ENCODE results near the gene COPB1. TPM values are rescaled to one million over a fixed set of nuclear protein-coding genes. Genes with fewer than 3 reads are reported as not detected.

Gene COPB1
- total and polyA plus RNA-seq, 9 of the 15 experiments (the other 6 are each of a cell fraction or from before 2014, with no cell fraction given): 64.7 to 188 (median 91.6) TPM

- no peak overlapping the region for H2AFZ ChIP-seq (ENCODE audit: low read depth, low read length)
- no peaks in the 10 kb centered on the region for H3K9me1 ChIP-seq (ENCODE audit: control insufficient read depth, insufficient read depth, low read length)
- BruUV-seq (replicated peaks): TSS peak; percentile 22
- CTCF ChIA-PET (ENCODE audit: low intra/inter-chr PET ratio): interaction anchor here (0.6 to 2.1 kb wide), 6 partner anchors 10 to 747 kb away, joined by 3 to 15 read pairs (median 4); no protein-coding TSS in a partner anchor
- intact Hi-C loops (cut with micrococcal nuclease) (loop anchor here (2.0 kb wide), 1 partner anchor 154 kb away; no protein-coding TSS in a partner anchor), in situ Hi-C loops (cut with MboI) (loop anchor here (10.0 kb wide), 1 partner anchor 150 kb away; no protein-coding TSS in a partner anchor)
- H3K27ac ChIP-seq (ENCODE audit: extremely low read depth, low read depth, low read length): no peak overlapping the region
- no peaks in the 10 kb centered on the region for H3K27me3 ChIP-seq (ENCODE audit: control insufficient read depth in 2 of 2, insufficient read depth in 2 of 2, low read length in 2 of 2)
- WGBS (ENCODE audit: insufficient coverage, low coverage, missing lambda C conversion rate): 30% methylated on average over 7 of the region's 7 CpGs
- no peak overlapping the region for H3K4me3 ChIP-seq
- POLR2A ChIA-PET: interaction anchor here (0.6 to 3.5 kb wide), 6 partner anchors 11 to 154 kb away, joined by 3 to 13 read pairs (median 4); no protein-coding TSS in a partner anchor
- peak; percentile 10 to 17 (median 16) for DNase-seq (ENCODE audit: extremely low read depth in 1 of 4, low spot score in 3 of 4)
- H3K36me3 ChIP-seq (ENCODE audit: control insufficient read depth, insufficient read depth, low read length): peaks cover 37% of the 10 kb centered on the region
- no peak overlapping the region for H3K4me2 ChIP-seq (ENCODE audit: insufficient read depth, low read length)
- no peaks in the 10 kb centered on the region for H4K20me1 ChIP-seq (replicated peaks; ENCODE audit: control insufficient read depth, insufficient read depth, low read length)
- H3K9ac ChIP-seq (ENCODE audit: insufficient read depth in 1 of 2, low read depth in 2 of 2, low read length in 2 of 2): no peak overlapping the region
- H3K79me2 ChIP-seq (ENCODE audit: control insufficient read depth, insufficient read depth, low read length): no peaks in the 10 kb centered on the region
- ATAC-seq: peak; percentile 68
- no peaks in the 10 kb centered on the region for H3K9me3 ChIP-seq (replicated peaks; ENCODE audit: control insufficient read depth, insufficient read depth, low read depth, low read length)
- H3K4me1 ChIP-seq (replicated peaks in 1 of 2; ENCODE audit: control insufficient read depth in 2 of 2, insufficient read depth in 2 of 2, low read length in 2 of 2): no peaks in the 10 kb centered on the region
- no peak for FAIRE-seq
- TF ChIP-seq CBX3 (IDR thresholded peaks at IDR 0.05; ENCODE audit: borderline replicate concordance in 1 of 2, low read length in 2 of 2) (no peak), CTCF (IDR thresholded peaks at IDR 0.05 in 2 of 3, conservative IDR thresholded peaks at IDR 0.05 in 1 of 3; ENCODE audit: insufficient read depth in 2 of 3, low read depth in 1 of 3, low read length in 3 of 3) (peak; percentile 30 to 64 (median 42); a peak in 4 of 6 replicates), ZKSCAN3 (CRISPR knock-in tag; IDR thresholded peaks at IDR 0.05) (no peak), SMC3 (conservative IDR thresholded peaks at IDR 0.05; ENCODE audit: insufficient read depth, low read depth, low read length) (0 out of 2 replicates have a peak, but pooled peaks have one; percentile 13), E2F4 (CRISPR knock-in tag; IDR thresholded peaks at IDR 0.05; ENCODE audit: low read depth) (no peak), FOSL1 (tag; conservative IDR thresholded peaks at IDR 0.05) (no peak), ZNF384 (IDR thresholded peaks at IDR 0.05; ENCODE audit: low read depth, low read length) (peak; percentile 98), GATAD2B (IDR thresholded peaks at IDR 0.05; ENCODE audit: borderline replicate concordance) (no peak), RHOXF2B (CRISPR knock-in tag; conservative IDR thresholded peaks at IDR 0.05) (no peak), ZNF311 (CRISPR knock-in tag; IDR thresholded peaks at IDR 0.05) (no peak), ELF2 (CRISPR knock-in tag; IDR thresholded peaks at IDR 0.05) (no peak), HOXB6 (CRISPR knock-in tag; IDR thresholded peaks at IDR 0.05; ENCODE audit: borderline replicate concordance) (no peak), HLTF (IDR thresholded peaks at IDR 0.05) (no peak), E2F3 (CRISPR knock-in tag; IDR thresholded peaks at IDR 0.05) (no peak), CCNT2 (IDR thresholded peaks at IDR 0.05; ENCODE audit: borderline replicate concordance, extremely low read depth, insufficient read length, low read depth, low read length) (no peak), GATA2 (CRISPR knock-in tag; IDR thresholded peaks at IDR 0.05) (no peak), RNF2 (IDR thresholded peaks at IDR 0.05) (no peak), TAF1 (IDR thresholded peaks at IDR 0.05; ENCODE audit: control insufficient read depth, extremely low read depth, insufficient read depth, low read length, severe bottlenecking) (no peak)
- TF ChIP-seq, protein P1, sequence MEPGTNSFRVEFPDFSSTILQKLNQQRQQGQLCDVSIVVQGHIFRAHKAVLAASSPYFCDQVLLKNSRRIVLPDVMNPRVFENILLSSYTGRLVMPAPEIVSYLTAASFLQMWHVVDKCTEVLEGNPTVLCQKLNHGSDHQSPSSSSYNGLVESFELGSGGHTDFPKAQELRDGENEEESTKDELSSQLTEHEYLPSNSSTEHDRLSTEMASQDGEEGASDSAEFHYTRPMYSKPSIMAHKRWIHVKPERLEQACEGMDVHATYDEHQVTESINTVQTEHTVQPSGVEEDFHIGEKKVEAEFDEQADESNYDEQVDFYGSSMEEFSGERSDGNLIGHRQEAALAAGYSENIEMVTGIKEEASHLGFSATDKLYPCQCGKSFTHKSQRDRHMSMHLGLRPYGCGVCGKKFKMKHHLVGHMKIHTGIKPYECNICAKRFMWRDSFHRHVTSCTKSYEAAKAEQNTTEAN (CRISPR knock-in tag; IDR thresholded peaks at IDR 0.05): no peak
Observed at GRCh38 chr11:14454861-14455632, 44.6 kb downstream of the COPB1 start.

Data from K562 (cell line).